ENCODE data around the gene RBM28.

Gene RBM28

DNA sequence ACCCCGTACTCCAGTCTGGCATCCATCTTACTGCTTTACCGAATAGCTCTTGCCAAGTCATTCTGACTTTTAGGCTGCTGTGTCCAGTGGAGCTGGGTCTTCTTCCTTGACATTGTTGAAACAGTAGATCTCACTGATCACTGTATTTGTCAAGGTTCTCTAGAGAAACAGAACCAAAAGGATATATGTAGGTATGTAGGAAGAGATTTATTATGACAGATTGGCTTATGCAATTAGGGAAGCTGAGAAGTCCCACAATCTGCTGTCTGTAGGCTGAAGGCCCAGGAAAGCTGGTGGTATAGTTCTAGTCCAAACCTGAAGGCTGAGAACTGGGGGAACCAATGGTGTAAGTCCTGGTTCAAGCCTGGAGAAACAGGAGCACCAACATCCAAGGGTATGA is 29.9 kb upstream of the RBM28 start:
- DNase-seq (ENCODE audit: low read depth in 4 of 4, low spot score in 1 of 4), result no peak

- no peak for DNase-seq (ENCODE audit: low read depth in 4 of 4, low spot score in 1 of 4)
Measured at GRCh38 chr7:128370491-128370890, 26.8 kb upstream of the RBM28 start.

DNA sequence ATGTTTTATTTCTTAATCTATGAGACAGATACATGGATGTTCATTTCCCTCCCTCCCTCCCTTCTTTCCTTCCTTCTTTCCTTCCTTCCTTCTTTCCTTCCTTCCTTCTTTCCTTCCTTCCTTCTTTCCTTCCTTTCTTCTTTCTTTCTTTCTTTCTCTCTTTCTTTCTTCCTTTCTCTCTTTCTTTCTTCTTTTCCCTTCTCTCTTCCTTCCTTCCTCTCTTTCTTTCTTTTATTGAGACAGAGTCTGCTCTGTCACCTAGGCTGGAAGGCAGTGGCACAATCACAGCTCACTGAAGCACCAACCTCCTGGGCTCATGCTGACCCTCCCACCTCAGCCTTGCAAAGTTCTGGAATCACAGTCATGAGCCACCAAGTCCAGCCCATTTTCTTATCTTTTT is 23.3 kb upstream of the RBM28 start:
- DNase-seq (ENCODE audit: low read depth in 4 of 4, low spot score in 1 of 4), result no peak

DNA sequence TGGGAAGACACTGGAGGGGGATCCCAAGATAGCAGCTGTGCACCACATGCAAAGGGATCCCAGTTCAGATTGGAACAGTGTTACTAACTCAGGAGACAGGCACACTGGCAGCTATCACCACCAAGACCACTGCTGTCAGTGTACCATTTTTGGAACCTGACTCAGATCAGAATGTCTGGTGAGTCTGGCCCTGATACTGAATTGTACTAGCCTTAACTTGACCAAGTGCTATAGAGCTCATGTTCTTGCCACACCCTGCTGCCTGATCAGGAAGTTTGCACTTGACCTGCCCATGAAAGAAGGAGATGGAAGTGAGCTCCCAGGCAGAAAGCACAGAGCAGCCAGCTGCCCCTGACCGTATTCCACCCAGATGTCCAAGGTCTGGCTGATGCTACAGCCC is 22.6 kb upstream of the RBM28 start:
- no peak for DNase-seq (ENCODE audit: low read depth in 4 of 4, low spot score in 1 of 4)

- DNase-seq (ENCODE audit: low read depth in 4 of 4, low spot score in 1 of 4), result no peak
Measured at GRCh38 chr7:128365432-128365831, 21.7 kb upstream of the RBM28 start.

- no peak for DNase-seq (ENCODE audit: low read depth in 4 of 4, low spot score in 1 of 4)
Measured at GRCh38 chr7:128364166-128364870, 20.6 kb upstream of the RBM28 start.

DNA sequence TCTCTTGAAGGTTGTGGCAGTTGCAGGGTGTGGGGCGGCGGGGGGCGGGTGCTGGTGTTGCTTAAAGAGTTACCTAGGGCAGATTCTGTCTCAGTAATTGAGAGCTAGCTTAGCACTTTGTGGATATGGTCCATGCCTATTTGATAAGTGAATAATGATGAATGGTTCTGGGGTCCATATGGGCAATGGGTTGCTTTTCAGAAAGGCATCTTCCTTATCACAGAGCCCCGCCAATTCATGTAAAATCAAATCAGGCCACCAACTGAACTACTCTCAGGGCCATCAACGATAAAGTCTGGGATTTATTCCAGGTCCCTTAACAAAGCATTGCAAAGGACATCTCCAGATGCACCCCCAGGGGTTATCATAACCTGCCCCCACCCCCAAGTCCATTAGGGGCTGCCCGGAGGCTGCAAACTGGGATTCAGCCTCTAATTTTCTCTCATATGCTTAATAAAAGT is 19.6 kb upstream of the RBM28 start:
- no peak for DNase-seq (ENCODE audit: low read depth in 4 of 4, low spot score in 1 of 4)

GRCh38 chr7:128362670-128363069 is 19.0 kb upstream of the RBM28 start:
- no peak for DNase-seq (ENCODE audit: low read depth in 4 of 4, low spot score in 1 of 4)

- no peak for DNase-seq (ENCODE audit: low read depth in 4 of 4, low spot score in 1 of 4)
Measured at GRCh38 chr7:128361411-128362379, 18.0 kb upstream of the RBM28 start, which contains the start of gene PRRT4. Gene PRRT4 (minus strand): TSS chr7:128361690.

DNA sequence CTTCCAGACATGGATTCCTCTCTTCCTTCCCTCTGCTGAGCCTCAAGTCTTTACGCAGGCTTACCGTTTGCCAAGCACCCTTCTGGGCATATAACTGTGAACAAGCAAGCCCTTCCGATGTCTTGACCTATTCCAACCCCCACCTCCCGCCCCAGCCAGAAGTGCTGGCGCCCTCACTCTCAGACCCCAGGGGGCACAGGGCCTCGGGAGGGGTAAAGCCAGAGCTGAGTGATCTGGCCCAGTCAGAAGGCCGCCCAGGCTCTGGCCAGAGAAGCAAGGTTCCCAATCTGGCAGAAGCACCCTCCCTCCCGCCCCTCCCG is 16.6 kb upstream of the RBM28 start:
- DNase-seq (ENCODE audit: low read depth in 4 of 4, low spot score in 1 of 4), result no peak

- no peak for DNase-seq (ENCODE audit: low read depth in 4 of 4, low spot score in 1 of 4)
Measured at GRCh38 chr7:128359939-128360338, 16.2 kb upstream of the RBM28 start.

DNA sequence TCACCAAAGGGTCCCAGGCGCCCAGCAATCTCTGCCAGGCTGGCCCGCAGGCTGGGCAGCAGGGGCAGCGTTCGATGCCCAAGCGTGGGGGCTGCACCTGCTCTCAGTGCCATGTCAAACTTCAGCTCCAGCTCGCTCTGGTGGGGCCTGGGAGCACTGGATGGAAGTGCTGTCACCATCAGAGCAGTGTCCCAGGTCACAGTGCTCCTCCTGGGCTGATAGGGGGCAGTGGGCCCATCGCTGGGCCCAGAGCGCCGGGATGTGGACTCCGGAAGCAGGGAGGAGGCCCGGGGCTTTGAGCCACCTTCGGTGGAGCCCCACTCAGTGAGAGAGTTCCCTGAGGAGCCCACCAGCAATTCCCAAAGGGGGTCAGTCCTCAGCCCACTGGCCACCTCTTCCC is 15.6 kb upstream of the RBM28 start:
- no peak for DNase-seq (ENCODE audit: low read depth in 4 of 4, low spot score in 1 of 4)

DNA sequence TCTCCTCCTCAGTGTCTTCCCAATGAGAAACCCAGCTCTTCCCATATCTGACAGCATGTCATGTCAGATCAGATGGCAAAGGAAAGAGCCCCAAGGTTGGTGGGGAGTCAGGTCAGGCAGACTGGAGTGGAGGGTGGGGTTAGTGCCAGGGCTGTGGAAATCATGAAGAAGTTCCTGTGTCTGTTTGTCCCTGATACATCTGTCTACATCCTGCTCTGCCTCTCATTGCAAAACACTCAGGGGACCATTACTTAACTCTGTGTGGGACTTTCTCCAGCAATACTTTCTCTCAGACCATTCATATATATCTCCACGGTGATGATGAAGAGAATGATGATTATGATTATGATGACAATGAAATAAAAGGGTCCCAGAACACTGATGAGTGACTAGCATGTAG is 14.5 kb upstream of the RBM28 start:
- DNase-seq (ENCODE audit: low read depth in 4 of 4, low spot score in 1 of 4), result no peak

DNA sequence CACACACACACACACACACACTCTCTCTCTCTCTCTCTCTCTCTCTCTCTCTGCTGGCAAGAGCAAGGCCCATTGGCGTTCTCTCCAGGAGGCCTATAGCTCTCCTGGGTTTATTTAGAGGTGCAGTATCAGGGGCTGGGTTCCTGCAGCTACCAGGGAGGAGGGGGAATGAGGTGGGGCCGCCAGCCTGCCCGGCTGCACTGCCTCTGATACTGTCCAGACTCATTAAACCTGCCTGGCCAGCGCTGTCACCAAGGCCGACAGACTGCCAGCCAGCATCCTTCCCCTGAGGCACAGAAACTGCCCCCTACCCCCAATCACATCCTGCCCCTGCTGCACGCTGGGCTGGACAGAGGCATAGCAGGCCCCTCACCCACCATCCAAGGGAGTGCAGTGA is 13.5 kb upstream of the RBM28 start:
- no peak for DNase-seq (ENCODE audit: low read depth in 4 of 4, low spot score in 1 of 4)

DNA sequence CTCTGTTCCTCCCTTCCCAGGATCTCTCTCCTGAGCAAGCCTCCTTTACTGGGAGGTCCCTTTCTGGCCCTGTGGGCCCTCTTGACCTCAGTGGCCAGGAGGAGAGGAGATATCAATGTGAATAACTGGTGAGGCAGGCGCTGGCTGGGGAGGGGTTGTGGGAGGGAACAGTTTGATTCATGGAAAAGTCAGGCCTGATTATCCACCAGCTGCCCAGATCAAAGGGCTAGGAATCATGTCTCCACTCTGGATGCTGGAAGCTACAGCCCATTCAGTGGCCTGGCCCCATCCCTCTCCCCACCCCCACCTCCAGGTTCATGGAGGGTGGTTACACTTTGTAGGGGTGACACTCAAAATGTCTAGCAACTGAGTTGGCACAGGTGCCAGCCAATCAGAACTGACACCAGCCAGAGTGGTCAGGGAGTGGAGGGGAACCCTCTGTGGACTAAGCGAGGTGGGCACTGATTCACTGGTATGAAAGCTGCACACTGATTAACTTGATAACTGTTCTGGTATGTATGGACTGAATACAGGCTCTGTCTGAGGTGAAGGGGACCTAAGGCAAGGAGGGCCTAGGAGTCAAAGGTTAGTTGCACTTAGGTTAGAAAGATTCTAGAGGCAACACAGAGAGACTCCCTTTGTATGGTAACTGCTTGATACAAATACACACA is 13.0 kb upstream of the RBM28 start:
- no peak for DNase-seq (ENCODE audit: low read depth in 4 of 4, low spot score in 1 of 4)

- no peak for DNase-seq (ENCODE audit: low read depth in 4 of 4, low spot score in 1 of 4)
Measured at GRCh38 chr7:128353610-128354009, 9.9 kb upstream of the RBM28 start.

- no peak for DNase-seq (ENCODE audit: low read depth in 4 of 4, low spot score in 1 of 4)
Measured at GRCh38 chr7:128353189-128353588, 9.5 kb upstream of the RBM28 start.

DNA sequence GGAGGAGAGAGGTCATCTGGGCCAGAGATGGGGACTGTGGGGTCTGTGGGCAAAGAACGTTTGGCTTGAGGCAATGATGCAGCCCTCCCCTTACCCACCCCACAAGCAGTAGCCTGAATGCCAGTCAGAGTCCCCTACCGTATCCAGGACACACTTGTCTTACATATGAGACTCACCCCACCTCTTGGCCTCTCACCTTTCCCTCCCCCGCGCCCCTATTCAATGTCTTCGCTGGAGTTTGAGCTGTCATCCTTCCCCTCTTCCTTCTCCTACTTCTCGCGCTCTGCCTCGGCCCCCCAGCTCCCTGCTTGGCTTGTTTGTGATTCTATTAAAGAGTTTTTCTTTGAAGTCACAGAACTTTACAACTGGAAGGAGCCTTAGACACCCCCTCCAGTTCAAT is 8.9 kb upstream of the RBM28 start:
- no peak for DNase-seq (ENCODE audit: low read depth in 4 of 4, low spot score in 1 of 4)

GRCh38 chr7:128352153-128352537 is 8.4 kb upstream of the RBM28 start:
- no peak for DNase-seq (ENCODE audit: low read depth in 4 of 4, low spot score in 1 of 4)

DNA sequence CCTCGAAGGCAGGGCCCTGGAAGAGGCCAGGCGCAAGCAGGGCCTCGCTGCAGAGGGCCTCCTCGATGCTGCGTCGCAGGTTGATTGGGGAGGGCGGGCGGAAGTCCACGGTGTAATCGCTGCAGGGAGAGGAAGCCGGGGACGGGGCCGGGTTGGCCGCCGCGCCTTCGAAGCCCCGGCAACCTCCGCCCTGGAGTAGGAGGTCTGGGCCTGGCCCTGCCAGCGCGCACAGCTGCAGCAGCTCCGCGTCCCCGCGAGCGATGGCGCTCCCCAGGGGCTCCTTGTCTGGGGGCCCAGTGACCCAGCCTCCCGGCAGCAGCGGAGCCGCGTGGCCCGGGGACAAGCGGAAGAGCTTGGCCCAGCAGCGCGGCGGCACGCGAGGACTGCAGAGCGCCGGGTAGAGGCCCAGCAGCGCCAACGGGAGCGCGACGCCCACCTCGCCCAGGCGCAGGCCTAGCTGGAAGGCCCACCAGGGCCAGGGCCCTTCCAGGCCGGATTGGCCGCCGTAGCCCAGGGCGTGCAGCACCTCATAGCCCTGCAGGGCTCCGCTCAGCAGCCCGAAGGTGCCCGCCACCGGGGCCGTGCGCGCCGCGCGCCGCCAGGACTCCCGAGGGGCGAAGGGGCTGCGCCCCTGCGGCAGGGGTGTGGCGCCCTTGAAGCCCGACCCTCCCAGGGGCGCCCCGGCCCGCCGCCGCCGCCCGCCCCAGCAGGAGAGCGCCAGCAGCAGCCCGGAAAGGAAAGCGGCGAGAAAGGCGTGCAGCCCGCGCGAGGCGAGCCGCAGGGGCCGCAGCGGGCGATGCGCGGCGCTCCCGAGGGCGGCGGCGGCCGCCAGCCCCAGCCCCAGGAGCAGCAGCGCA is 7.8 kb upstream of the RBM28 start:
- no peak for DNase-seq (ENCODE audit: low read depth in 4 of 4, low spot score in 1 of 4)

- DNase-seq (ENCODE audit: low read depth in 4 of 4, low spot score in 1 of 4), result no peak
Measured at GRCh38 chr7:128350708-128351295, 7.1 kb upstream of the RBM28 start.
